Retinal pigment epithelial cell (primary cell): ENCODE results near the gene PHF14.

ENCODE experiments used
- DNase-seq: peaks from one replicate; pipeline ENCODE4 v3.0.0-alpha.2; 2010; ENCODE audit warnings: low read depth
- H3K4me3 ChIP-seq: 2 replicates; pipeline ENCODE4 v1.5.1; 2011; ENCODE audit warnings: mild to moderate bottlenecking, low read length, control low read depth, moderate library complexity
- TF ChIP-seq, protein P1 (sequence below): conservative IDR thresholded peaks from 2 replicates; pipeline ENCODE4 v1.5.1; 2011; ENCODE audit warnings: low read depth, low read length, control low read depth, inconsistent platforms

The PHF14 gene

DNA sequence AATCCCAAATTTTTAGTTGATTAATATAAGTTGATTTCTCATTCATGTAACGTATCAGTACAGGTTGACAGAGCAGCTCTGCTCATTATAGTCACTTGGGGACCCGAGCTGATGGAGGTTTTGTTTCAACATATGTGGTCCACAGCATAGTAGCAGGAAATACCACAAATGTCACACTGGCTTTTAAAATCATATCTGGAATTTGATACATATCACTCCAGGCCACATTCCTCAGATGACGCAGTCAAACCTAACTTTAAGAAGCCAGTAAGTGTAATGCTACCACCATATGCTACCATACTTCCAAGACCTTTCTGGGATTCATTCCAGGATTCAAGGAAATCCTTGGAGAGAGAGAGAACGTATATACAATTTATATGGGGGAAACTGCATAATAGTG is 156.3 kb downstream of the PHF14 start:
- TF ChIP-seq, protein P1, sequence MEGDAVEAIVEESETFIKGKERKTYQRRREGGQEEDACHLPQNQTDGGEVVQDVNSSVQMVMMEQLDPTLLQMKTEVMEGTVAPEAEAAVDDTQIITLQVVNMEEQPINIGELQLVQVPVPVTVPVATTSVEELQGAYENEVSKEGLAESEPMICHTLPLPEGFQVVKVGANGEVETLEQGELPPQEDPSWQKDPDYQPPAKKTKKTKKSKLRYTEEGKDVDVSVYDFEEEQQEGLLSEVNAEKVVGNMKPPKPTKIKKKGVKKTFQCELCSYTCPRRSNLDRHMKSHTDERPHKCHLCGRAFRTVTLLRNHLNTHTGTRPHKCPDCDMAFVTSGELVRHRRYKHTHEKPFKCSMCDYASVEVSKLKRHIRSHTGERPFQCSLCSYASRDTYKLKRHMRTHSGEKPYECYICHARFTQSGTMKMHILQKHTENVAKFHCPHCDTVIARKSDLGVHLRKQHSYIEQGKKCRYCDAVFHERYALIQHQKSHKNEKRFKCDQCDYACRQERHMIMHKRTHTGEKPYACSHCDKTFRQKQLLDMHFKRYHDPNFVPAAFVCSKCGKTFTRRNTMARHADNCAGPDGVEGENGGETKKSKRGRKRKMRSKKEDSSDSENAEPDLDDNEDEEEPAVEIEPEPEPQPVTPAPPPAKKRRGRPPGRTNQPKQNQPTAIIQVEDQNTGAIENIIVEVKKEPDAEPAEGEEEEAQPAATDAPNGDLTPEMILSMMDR: no peak
- DNase-seq: peak; percentile 72

GRCh38 chr7:11130601-11131000 is 156.9 kb downstream of the PHF14 start:
- H3K4me3 ChIP-seq: no peak overlapping the region
- no peak for DNase-seq
- TF ChIP-seq, protein P1: no peak

More for the DNA sequence above, 156.3 kb downstream of the PHF14 start:
- H3K4me3 ChIP-seq: no peak overlapping the region

- TF ChIP-seq, protein P1: no peak
- no peak for DNase-seq
- H3K4me3 ChIP-seq: no peak overlapping the region
Observed at GRCh38 chr7:11133436-11133959, 159.8 kb downstream of the PHF14 start.

DNA sequence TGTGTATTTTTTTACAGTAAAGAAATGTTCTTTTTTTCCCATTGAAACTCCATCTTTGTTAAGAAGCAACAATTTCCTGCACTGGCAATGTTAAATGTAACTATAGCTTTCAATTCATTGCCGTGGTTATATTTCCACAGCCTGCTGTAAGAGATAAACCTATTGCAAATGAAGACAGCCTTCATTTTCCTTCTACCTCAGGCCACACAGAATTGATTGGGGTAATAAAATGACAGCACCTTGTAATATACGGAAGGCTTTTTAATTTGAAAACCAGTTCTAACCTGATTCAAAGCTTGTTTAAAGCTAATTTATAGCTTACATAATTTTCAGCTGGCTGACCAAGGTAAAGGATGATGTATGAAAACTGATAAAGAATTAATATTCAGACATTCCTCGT is 161.9 kb downstream of the PHF14 start:
- TF ChIP-seq, protein P1: no peak
- DNase-seq: no peak
- no peak overlapping the region for H3K4me3 ChIP-seq

GRCh38 chr7:11141541-11141940 is 167.9 kb downstream of the PHF14 start:
- TF ChIP-seq, protein P1: no peak
- H3K4me3 ChIP-seq: no peak overlapping the region
- no peak for DNase-seq

GRCh38 chr7:11153694-11154093 is 180.0 kb downstream of the PHF14 start:
- DNase-seq: no peak
- H3K4me3 ChIP-seq: no peak overlapping the region
- TF ChIP-seq, protein P1: no peak

GRCh38 chr7:11155883-11156282 is 182.2 kb downstream of the PHF14 start:
- no peak for DNase-seq
- TF ChIP-seq, protein P1: no peak
- H3K4me3 ChIP-seq: no peak overlapping the region
